DND-41 (cell line): Measurements from ENCODE around the gene MLLT1.

Source experiments
- CTCF ChIP-seq: IDR thresholded peaks from 2 replicates; pipeline ENCODE4 v1.5.1; 2012; ENCODE audit warnings: borderline replicate concordance, low read length, moderate library complexity, mild to moderate bottlenecking; ENCODE audit not compliant: poor library complexity, severe bottlenecking; ENCODE audit errors: extremely low read depth
- EZH2 ChIP-seq: IDR thresholded peaks from 3 replicates; pipeline ENCODE4 v1.6.1; 2012; ENCODE audit warnings: borderline replicate concordance, low read depth, mild to moderate bottlenecking, moderate library complexity, low read length, inconsistent platforms; ENCODE audit not compliant: severe bottlenecking

- TF ChIP-seq CTCF (no peak), EZH2 (no peak)
Observed at GRCh38 chr19:6273701-6274601, 5.8 kb downstream of the MLLT1 start.
